IMR-90 (cell line): Measurements from ENCODE around the gene TBCC. TPM values are rescaled to one million over a fixed set of nuclear protein-coding genes. Genes with fewer than 3 reads are reported as not detected.

Experiments used
- ATAC-seq: fragments of 200-7000 bp; cut with Tn5 transposase; 2 replicates; pipeline ENCODE4 v1.9.1; 2020; ENCODE audit warnings: low read depth, mild to moderate bottlenecking, moderate library complexity
- BruUV-seq: library from RNA; stranded (reverse); fragments of 400-500 nt; replicated peaks from 2 replicates; lab custom pipeline; 2021; lab: Mats Ljungman, UMichigan
- CTCF ChIA-PET: fragments of 300-600 bp; formaldehyde crosslinking; extraction: SDS; loops from one replicate; lab custom pipeline; 2021; ENCODE audit warnings: antibody characterized with exemption; lab: Yijun Ruan, JAX
- POLR2A ChIA-PET: fragments of 300-600 bp; sonication (Branson Sonifier 250); formaldehyde crosslinking; loops from one replicate; lab custom pipeline; 2022; ENCODE audit warnings: antibody characterized with exemption; ENCODE audit not compliant: unreplicated experiment; lab: Charles Lee
- DNase-seq: peaks from one replicate; pipeline ENCODE4 v3.0.0; 2013
- H2AFZ ChIP-seq: replicated peaks from 2 replicates; pipeline ENCODE3; 2013; ENCODE audit warnings: low read length, mild to moderate bottlenecking; ENCODE audit not compliant: poor library complexity
- H2AK5ac ChIP-seq: 2 replicates; pipeline ENCODE4 v1.6.1; 2013; ENCODE audit warnings: low read depth, low read length, inconsistent platforms
- H2AK9ac ChIP-seq: replicated peaks from 2 replicates; pipeline ENCODE3; 2013; ENCODE audit warnings: mild to moderate bottlenecking, low read depth, low read length, moderate library complexity; ENCODE audit not compliant: poor library complexity
- H2BK120ac ChIP-seq: 2 replicates; pipeline ENCODE4 v1.6.1; 2013; ENCODE audit warnings: low read depth, low read length, inconsistent platforms
- H2BK15ac ChIP-seq: 3 replicates; pipeline ENCODE4 v1.6.1; 2013; ENCODE audit warnings: low read depth, low read length, inconsistent platforms
- H2BK20ac ChIP-seq: 2 replicates; pipeline ENCODE4 v1.6.1; 2013; ENCODE audit warnings: low read depth, mild to moderate bottlenecking, inconsistent platforms, low read length, moderate library complexity
- H2BK5ac ChIP-seq: 2 replicates; pipeline ENCODE4 v1.6.1; 2013; ENCODE audit warnings: mild to moderate bottlenecking, low read depth, low read length, inconsistent platforms; ENCODE audit not compliant: poor library complexity, severe bottlenecking
- H3K14ac ChIP-seq: replicated peaks from 2 replicates; pipeline ENCODE4 v1.6.1; 2013; ENCODE audit warnings: low read depth, low read length, inconsistent platforms
- H3K18ac ChIP-seq: 2 replicates; pipeline ENCODE4 v1.6.1; 2013; ENCODE audit warnings: low read depth, low read length, control low read depth
- H3K23ac ChIP-seq: 2 replicates; pipeline ENCODE4 v1.6.1; 2013; ENCODE audit warnings: low read depth, low read length, inconsistent platforms
- H3K27ac ChIP-seq: 2 replicates; pipeline ENCODE4 v1.5.1; 2013; ENCODE audit warnings: mild to moderate bottlenecking, control low read depth, low read length; ENCODE audit not compliant: insufficient read depth
- H3K27me3 ChIP-seq: 2 replicates; pipeline ENCODE4 v1.6.1; 2013; ENCODE audit warnings: low read length; ENCODE audit not compliant: control insufficient read depth, insufficient read depth
- H3K36me3 ChIP-seq: 2 replicates; pipeline ENCODE4 v1.6.1; 2013; ENCODE audit warnings: low read length, mixed read lengths; ENCODE audit not compliant: control insufficient read depth, insufficient read depth
- H3K4ac ChIP-seq: 2 replicates; pipeline ENCODE4 v1.6.1; 2013; ENCODE audit warnings: low read depth, low read length, inconsistent platforms
- H3K4me1 ChIP-seq: 2 replicates; pipeline ENCODE4 v1.6.1; 2013; ENCODE audit warnings: low read length, mixed read lengths; ENCODE audit not compliant: control insufficient read depth, insufficient read depth
- H3K4me2 ChIP-seq: 2 replicates; pipeline ENCODE4 v1.6.1; 2013; ENCODE audit warnings: low read depth, mild to moderate bottlenecking, control low read depth, low read length, moderate library complexity
- H3K4me3 ChIP-seq: 2 replicates; pipeline ENCODE4 v1.5.1; 2013; ENCODE audit warnings: low read depth, mild to moderate bottlenecking, control low read depth, low read length, moderate library complexity; ENCODE audit not compliant: insufficient read depth
- H3K56ac ChIP-seq: 2 replicates; pipeline ENCODE4 v1.6.1; 2013; ENCODE audit warnings: low read length, inconsistent platforms; ENCODE audit not compliant: insufficient read depth; ENCODE audit errors: extremely low read depth
- H3K79me1 ChIP-seq, 2 experiments: 2 replicates each; pipeline ENCODE4 v1.6.1; 2013; ENCODE audit warnings: low read length in 2 of 2, inconsistent platforms in 1 of 2, low read depth in 1 of 2
- H3K9ac ChIP-seq: 2 replicates; pipeline ENCODE4 v1.6.1; 2013; ENCODE audit warnings: low read depth, low read length, control low read depth
- H3K9me1 ChIP-seq: 2 replicates; pipeline ENCODE4 v1.6.1; 2013; ENCODE audit warnings: low read length, inconsistent platforms; ENCODE audit not compliant: insufficient read depth
- H3K9me3 ChIP-seq: 2 replicates; pipeline ENCODE4 v1.6.1; 2013; ENCODE audit warnings: low read length; ENCODE audit not compliant: control insufficient read depth, insufficient read depth
- H4K20me1 ChIP-seq: 2 replicates; pipeline ENCODE4 v1.6.1; 2013; ENCODE audit warnings: low read length, inconsistent platforms; ENCODE audit not compliant: insufficient read depth
- H4K5ac ChIP-seq: 2 replicates; pipeline ENCODE4 v1.6.1; 2013; ENCODE audit warnings: mild to moderate bottlenecking, low read depth, low read length, control low read depth
- H4K8ac ChIP-seq, 2 experiments: 2 replicates each; pipeline ENCODE4 v1.6.1; 2013; ENCODE audit warnings: low read depth in 2 of 2, low read length in 2 of 2, control low read depth in 1 of 2, inconsistent platforms in 1 of 2
- H4K91ac ChIP-seq: 2 replicates; pipeline ENCODE4 v1.6.1; 2013; ENCODE audit warnings: low read depth, low read length, inconsistent platforms; ENCODE audit not compliant: insufficient read depth
- CEBPB ChIP-seq: IDR thresholded peaks from 2 replicates; pipeline ENCODE4 v1.6.1; 2012; ENCODE audit warnings: low read depth, low read length, improper control_type of control experiment
- NFE2L2 ChIP-seq: fragments of 150-350 bp; IDR thresholded peaks from 2 replicates; pipeline ENCODE4 v1.6.1; 2016; ENCODE audit warnings: low read depth, mild to moderate bottlenecking, low read length
- WGBS, 2 experiments: methylation state at CpG; one replicate each; pipeline versions ENCODE4 v1.1.5 to v1.1.7; 2013; ENCODE audit warnings: missing lambda C conversion rate in 2 of 2; ENCODE audit not compliant: insufficient read length in 1 of 2; ENCODE audit errors: extremely low coverage in 2 of 2; 5-methylcytosine and 5-hydroxymethylcytosine counted together
- dilution Hi-C: fragments of 300-500 bp; cut with HindIII; formaldehyde crosslinking; loops from one replicate; pipeline ENCODE4 v1.14.3; 2018; ENCODE audit warnings: low sequenced_read_pairs; ENCODE audit not compliant: unreplicated experiment
- in situ Hi-C: fragments of 300-500 bp; cut with MboI; formaldehyde crosslinking; loops from 3 replicates; pipeline ENCODE4 v1.14.3; 2019; ENCODE audit warnings: low sequenced_read_pairs, inconsistent platforms, mixed read lengths
- intact Hi-C: fragments of 100-400 bp; cut with micrococcal nuclease; formaldehyde crosslinking; loops from 2 replicates; pipeline ENCODE4 v1.10.0; 2022
- polyA plus RNA-seq, 3 experiments: library from polyadenylated mRNA; depleted of rRNA; stranded (reverse); fragments of >200 nt; gene quantifications; 2 replicates each; pipeline ENCODE4 v1.2.3, GENCODE V29; 2012; ENCODE audit warnings: low replicate concordance in 1 of 3
- total RNA-seq: library from RNA; depleted of rRNA; stranded (reverse); fragments of >200 nt; gene quantifications from 2 replicates; pipeline ENCODE4 v1.2.3, GENCODE V29; 2012

The TBCC gene
- total and polyA plus RNA-seq, 2 of the 4 experiments (the other 2 are of a cell fraction), result 23.0 to 32.6 TPM

DNA sequence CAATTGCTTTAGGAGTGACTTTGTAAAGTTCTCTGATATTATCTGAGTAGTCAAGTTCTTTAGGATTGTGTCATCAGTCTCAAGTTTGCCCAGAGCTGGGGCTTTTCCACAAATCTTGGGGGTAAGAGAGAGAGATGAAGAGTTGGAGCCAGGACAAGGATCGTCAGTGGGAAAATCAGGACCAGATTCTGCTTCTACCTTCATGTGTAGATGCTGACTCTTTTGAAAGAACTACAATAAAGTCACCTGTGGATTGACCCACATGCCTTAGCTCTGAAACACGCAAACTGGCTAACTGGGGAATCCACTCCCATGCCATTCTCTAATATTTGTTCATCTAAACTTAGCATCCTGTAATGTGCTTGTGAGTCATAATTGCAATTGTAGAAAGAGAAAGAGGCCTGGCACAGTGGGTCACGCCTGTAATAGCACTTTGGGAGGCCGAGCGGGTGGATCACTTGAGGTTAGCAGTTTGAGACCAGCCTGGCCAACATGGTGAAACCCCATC is 20.3 kb upstream of the TBCC start:
- POLR2A ChIA-PET, result interaction anchor here (0.7 kb wide), 1 partner anchor 21 kb away, joined by 13 read pairs; the partner anchor contains the start of gene TBCC
- no peak overlapping the region for H3K27ac ChIP-seq
- DNase-seq (peak; percentile 81), ATAC-seq (peak; percentile 83)
- H2BK15ac ChIP-seq, result no peak overlapping the region
- no peak overlapping the region for H3K4ac ChIP-seq
- no peak overlapping the region for H4K5ac ChIP-seq
- no peak overlapping the region for H2BK20ac ChIP-seq
- in situ Hi-C loops, result no loop called here
- no peaks in the 10 kb centered on the region for H3K36me3 ChIP-seq
- H3K23ac ChIP-seq, result no peak overlapping the region
- H2BK5ac ChIP-seq, result no peak overlapping the region
- dilution Hi-C loops, result no loop called here
- no TSS peak for BruUV-seq
- no peaks in the 10 kb centered on the region for H4K20me1 ChIP-seq
- WGBS, 2 experiments, result no CpG with 5 or more reads among the region's 5 CpGs
- no peak overlapping the region for H2AK9ac ChIP-seq
- H3K4me1 ChIP-seq, result peaks cover 5% of the 10 kb centered on the region; the same call in 1 of the 2 replicates
- H3K9me1 ChIP-seq, result peaks cover 8% of the 10 kb centered on the region
- H3K79me1 ChIP-seq, result peaks cover 0 to 5% of the 10 kb centered on the region in 2 experiments; a peak in 1 of 4 replicates
- peak overlapping the region; percentile 3; the same call in 1 of the 2 replicates for H3K4me2 ChIP-seq
- no peak overlapping the region for H2AK5ac ChIP-seq
- H2BK120ac ChIP-seq, result no peak overlapping the region
- no peak overlapping the region for H3K9ac ChIP-seq
- TF ChIP-seq NFE2L2 (no peak), CEBPB (peak; percentile 6; the same call in 1 of the 2 replicates)
- no peak overlapping the region for H4K8ac ChIP-seq
- H3K14ac ChIP-seq, result no peak overlapping the region
- H3K18ac ChIP-seq, result no peak overlapping the region
- H3K27me3 ChIP-seq, result no peaks in the 10 kb centered on the region
- H2AFZ ChIP-seq, result no peak overlapping the region
- H3K9me3 ChIP-seq, result no peaks in the 10 kb centered on the region
- H3K4me3 ChIP-seq, result no peak overlapping the region
- H3K56ac ChIP-seq, result no peak overlapping the region
- H4K91ac ChIP-seq, result no peak overlapping the region
- CTCF ChIA-PET, result no interaction called here
- intact Hi-C loops, result no loop called here
